Epithelial cell of proximal tubule (primary cell): ENCODE data around the gene TMEM108. TPM values are rescaled to one million over a fixed set of nuclear protein-coding genes. Genes with fewer than 3 reads are reported as not detected.

Experiments used
- DNase-seq: peaks from one replicate; pipeline ENCODE4 v3.0.0-alpha.2; 2011; ENCODE audit warnings: low read depth
- H3K4me3 ChIP-seq: 2 replicates; pipeline ENCODE4 v1.5.1; 2011; ENCODE audit warnings: low read depth, mild to moderate bottlenecking, low read length
- total RNA-seq: library from RNA; depleted of rRNA; stranded (reverse); fragments of >200 nt; gene quantifications from 2 replicates; pipeline ENCODE4 v1.2.3, GENCODE V29; 2015
- TF ChIP-seq, protein P1 (sequence below): conservative IDR thresholded peaks from 2 replicates; pipeline ENCODE4 v1.5.1; 2012; ENCODE audit warnings: low read depth, mild to moderate bottlenecking, low read length

TMEM108 gene
- total RNA-seq, 1 donor from 2014 or later = 1.7 TPM

DNA sequence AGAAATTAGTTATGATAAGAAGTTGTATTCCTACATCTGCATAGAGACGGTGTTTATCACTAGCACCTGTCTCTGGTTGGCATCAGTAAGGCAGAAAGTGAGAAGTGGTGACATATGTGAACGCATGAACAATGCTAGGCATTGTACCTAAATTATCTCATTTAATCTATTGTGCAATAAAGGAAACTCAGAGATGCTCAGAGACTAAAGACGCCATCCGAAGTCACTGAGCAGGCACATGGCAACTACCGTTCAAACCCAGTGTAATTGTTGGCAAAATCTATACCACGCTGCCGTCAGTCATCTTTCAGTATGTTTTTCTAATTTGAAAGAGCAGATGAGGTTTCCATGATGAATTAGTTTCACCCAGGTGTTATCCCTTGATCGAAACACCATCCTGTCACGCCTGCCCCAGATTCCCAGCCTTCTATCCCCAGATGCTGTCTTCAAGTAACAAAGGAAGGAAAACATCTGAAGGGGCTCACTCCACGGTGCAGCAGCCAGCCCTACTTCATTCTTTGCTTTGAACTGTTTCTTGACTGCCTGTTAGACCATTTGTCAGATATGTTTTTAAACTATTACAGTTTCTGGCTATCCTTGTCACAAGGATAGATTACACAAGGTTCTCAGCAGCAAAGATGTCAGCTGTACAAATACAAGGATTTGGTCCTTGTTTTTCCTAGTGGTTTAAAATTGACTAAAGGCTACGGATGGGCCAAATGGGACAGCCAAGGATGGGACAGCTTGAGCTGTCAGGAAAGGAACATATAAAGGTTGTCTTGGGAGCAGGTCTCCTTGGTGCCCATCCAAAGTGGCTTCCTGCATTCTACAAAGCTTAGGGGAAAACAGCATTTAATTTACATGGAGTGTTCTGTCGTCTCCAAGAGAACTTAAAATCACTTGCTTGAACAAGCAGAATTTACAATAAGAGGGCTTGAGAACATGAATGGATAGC lies 99.1 kb downstream of the TMEM108 start:
- no peak overlapping the region for H3K4me3 ChIP-seq
- TF ChIP-seq, protein P1, sequence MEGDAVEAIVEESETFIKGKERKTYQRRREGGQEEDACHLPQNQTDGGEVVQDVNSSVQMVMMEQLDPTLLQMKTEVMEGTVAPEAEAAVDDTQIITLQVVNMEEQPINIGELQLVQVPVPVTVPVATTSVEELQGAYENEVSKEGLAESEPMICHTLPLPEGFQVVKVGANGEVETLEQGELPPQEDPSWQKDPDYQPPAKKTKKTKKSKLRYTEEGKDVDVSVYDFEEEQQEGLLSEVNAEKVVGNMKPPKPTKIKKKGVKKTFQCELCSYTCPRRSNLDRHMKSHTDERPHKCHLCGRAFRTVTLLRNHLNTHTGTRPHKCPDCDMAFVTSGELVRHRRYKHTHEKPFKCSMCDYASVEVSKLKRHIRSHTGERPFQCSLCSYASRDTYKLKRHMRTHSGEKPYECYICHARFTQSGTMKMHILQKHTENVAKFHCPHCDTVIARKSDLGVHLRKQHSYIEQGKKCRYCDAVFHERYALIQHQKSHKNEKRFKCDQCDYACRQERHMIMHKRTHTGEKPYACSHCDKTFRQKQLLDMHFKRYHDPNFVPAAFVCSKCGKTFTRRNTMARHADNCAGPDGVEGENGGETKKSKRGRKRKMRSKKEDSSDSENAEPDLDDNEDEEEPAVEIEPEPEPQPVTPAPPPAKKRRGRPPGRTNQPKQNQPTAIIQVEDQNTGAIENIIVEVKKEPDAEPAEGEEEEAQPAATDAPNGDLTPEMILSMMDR = no peak
- no peak for DNase-seq

- no peak overlapping the region for H3K4me3 ChIP-seq
- TF ChIP-seq, protein P1 = no peak
- no peak for DNase-seq
Measured at GRCh38 chr3:133138017-133138416, 99.8 kb downstream of the TMEM108 start.

- H3K4me3 ChIP-seq = no peak overlapping the region
- no peak for DNase-seq
- TF ChIP-seq, protein P1 = no peak
Measured at GRCh38 chr3:133152056-133152455, 113.9 kb downstream of the TMEM108 start.

GRCh38 chr3:133152681-133153220 lies 114.6 kb downstream of the TMEM108 start:
- H3K4me3 ChIP-seq = no peak overlapping the region
- TF ChIP-seq, protein P1 = no peak
- DNase-seq = no peak

DNA sequence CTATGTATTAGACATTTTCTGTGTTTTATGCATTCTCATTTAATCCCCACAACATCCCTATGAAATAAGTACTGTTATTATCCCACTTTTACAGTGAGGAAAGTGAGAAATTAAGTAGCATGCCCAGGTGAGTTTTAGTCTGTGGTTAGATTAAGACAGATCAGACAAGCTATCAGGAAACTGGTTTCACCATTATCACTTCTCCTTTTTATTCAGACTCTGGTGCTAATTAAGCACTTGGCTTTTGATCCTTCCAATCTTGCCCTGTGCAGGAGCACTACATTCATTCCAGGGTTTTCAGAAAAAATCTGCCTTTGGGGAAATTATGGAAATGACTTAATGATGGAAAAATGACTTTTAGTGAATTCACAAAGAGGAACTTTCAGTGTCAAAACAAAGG lies 115.2 kb downstream of the TMEM108 start:
- TF ChIP-seq, protein P1 = no peak
- H3K4me3 ChIP-seq = no peak overlapping the region
- no peak for DNase-seq

DNA sequence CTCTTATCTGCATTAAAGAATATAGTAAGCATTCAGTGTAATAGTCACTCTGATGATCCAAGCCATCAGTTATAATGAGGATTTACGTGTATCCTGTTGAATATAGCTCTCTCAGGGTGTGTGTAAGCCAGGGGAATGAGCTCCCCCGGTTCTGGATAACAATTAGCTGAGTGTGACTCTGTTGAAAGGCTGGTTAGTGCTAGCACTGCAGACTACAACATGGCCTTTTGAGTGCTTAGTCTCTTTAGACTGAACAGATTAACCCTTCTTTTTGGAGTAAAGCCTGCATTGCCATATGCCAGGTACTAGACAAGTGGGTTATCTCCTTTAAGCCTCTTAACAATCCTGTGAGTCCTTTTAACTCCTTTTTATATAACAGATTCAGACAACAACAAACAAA lies 119.5 kb downstream of the TMEM108 start:
- TF ChIP-seq, protein P1 = no peak
- DNase-seq = no peak
- no peak overlapping the region for H3K4me3 ChIP-seq
